HG03066 (cell line): ENCODE data around the gene ARID3A.

Experiments used
- ATAC-seq: cut with Tn5 transposase; IDR thresholded peaks from one replicate; pipeline ENCODE4 v1.9.1; 2021; ENCODE audit warnings: low read depth; ENCODE audit not compliant: unreplicated experiment

ARID3A gene

DNA sequence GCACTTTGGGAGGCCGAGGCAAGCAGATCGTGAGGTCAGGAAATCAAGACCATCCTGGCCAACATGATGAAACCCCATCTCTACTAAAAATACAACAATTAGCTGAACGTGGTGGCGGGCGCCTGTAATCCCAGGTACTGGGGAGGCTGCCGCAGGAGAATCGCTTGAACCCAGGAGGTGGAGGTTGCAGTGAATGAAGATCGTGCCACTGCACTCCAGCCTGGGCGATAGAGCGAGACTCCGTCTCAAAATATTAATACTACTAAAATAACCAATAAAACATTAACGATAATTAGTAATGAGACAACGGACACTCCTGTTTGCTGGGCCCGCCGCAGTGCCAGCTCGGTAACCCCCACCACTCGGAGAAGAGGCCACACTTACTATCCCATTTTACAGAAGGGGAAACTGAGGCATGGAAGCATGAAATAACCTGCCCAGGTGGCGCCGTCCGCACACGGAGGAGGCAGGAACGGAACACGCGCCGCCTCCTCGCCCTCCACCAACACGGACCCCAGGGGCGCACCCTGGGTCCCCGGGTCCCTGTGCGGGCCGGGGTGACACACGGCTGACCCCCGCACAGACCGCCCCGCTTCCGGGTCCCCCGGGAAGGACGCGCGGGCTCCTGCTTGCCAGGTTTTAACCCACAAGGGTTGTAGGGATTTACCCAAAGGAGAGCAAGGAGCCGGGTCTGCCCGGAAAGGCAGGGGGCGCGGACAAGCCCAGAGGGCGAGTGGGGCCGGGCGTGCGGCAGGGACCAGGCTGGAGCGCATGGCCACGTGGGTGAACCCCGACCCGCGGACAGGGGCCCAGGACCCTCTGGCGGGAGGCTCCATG is 14.4 kb upstream of the ARID3A start:
- no peak for ATAC-seq

DNA sequence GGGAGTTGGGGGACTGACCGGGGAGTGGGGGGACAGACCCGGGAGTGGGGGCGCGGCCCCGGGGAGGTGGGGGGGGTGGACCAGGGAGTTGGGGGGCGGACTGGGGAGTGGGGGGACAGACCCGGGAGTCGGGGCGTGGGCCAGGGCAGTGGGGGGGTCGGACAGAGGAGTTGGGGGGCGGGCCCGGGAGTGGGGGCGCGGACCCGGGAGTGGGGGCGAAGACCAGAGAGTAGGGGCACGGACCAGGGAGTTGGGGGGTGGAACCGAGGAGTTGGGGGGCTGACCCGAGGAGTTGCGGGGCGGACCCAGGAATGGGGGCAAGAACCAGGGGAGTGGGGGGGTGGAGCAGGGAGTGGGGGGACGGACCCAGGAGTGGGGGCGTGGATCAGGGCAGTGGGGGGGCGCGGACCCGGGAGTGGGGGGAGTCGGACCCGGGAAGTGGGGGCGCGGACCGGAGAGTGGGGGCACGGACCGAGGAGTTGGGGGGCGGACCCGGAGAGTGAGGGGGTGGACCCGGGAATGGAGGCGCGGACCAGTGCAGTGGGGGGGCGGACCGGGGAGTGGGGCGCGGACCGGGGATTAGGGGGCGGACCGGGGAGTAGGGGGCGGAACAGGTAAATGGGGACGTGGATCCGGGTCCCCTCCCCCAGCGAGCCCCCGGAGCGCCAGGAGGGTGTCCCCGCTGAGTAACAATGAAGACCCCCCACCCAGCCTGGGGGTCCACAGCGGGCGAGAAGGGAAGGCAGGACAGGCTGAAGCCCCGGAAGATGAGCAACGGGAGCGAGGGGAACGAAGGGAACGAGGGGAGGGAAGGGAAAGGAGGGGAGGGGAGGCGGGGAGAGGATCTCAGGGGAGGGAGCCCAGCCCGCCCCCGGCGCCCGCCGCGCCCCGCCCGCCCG is 13.4 kb upstream of the ARID3A start:
- ATAC-seq: no peak

DNA sequence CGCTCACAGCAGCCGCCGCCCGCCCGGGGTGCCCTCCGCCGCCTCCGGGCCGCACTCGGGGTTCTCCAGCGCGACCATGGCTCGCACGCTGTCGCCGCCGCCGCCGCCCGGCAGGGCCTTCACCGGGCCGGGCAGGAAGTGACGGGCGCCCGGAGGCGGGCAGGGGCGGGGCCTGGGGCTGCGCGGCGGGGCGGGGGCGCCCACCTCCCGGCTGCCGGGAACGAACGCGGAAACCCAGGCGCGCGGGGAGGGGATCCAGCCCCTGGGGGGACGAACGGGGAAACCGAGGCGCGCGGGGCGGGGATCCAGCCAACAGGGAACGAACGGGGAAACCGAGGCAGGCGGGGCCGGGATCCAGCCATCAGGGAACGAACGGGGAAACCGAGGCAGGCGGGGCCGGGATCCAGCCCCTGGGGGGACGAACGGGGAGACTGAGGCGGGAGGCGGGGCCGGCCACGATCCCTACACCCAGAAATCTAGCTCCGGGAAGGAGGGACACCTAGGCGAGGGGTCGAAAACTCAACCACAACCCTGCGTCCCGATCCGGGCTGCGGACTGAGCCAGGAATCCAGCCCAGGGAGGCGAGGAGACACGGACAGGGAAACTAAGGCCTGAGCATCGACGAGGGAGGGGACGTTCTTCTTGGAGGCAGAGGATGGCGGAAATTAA is 12.6 kb upstream of the ARID3A start, which contains the start of gene R3HDM4:
Gene R3HDM4, minus strand, starts transcription at position 140 of the 669 bp plus-strand sequence. Its CDS starts 62 bp downstream, at position 78.
- no peak for ATAC-seq

DNA sequence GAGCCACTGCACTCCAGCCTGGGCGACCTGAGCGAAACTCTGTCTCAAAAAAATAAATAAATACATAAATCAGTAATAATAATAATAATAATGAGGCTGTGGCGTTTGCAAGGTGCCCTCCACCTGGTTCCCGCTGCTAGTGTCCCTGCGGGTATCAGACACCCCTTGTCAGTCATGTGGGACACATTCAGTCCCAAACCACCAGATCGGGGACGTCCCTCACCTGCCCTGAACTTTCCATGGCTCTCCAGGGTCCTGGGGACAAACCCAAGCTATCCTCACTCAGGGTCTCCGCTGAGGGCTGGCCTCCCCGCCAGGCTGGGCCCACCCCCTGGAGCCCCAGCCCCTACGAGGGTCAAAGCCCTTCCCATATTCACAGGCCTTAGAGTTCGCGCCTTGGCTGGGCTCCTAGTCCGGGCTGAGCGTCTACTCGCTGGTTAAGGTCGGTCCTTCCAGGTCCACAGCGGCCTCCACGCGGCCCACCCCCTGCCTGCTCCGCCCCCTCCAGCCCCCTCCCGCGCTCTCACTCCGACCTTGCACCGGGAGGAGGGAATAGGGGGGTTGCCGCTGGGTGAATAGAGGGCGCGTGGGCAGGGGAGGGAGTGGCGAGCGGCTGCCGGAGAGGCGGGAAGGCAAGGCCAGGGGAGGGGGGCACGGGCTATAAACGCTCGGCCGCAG is 9.1 kb upstream of the ARID3A start:
- no peak for ATAC-seq

DNA sequence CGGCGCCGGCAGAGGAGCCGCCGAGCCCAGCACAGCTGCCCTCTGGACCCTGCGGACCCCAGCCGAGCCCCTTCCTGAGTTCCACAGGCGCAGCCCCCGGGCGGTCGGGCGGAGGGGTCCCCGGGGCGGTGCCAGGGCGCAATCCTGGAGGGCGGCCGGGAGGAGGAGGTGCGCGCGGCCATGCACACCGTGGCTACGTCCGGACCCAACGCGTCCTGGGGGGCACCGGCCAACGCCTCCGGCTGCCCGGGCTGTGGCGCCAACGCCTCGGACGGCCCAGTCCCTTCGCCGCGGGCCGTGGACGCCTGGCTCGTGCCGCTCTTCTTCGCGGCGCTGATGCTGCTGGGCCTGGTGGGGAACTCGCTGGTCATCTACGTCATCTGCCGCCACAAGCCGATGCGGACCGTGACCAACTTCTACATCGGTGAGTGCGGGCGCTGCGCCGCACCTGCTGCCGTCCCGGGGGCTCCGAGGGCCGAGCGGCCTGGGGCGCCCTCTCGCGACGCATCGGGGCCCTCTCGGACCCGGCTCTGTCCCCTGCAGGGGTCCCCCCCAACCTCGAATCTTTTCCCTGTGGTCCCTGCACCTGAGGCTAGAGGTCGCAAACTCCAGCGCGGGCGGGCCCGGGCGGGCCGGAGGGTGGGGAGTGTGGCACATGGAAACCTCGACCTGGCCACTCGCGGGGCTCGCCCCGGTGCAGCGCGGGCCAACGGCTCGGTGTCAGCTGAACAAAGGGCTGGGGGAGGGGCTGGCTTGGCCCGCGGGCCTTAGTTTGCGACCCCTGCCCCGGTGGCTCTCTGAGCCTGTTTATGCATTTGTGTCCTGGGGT is 8.3 kb upstream of the ARID3A start, which contains the start of gene KISS1R:
Gene KISS1R, plus strand, starts transcription at position 11 of the 829 bp plus-strand sequence. Its CDS starts 170 bp downstream, at position 181.
- ATAC-seq: no peak

DNA sequence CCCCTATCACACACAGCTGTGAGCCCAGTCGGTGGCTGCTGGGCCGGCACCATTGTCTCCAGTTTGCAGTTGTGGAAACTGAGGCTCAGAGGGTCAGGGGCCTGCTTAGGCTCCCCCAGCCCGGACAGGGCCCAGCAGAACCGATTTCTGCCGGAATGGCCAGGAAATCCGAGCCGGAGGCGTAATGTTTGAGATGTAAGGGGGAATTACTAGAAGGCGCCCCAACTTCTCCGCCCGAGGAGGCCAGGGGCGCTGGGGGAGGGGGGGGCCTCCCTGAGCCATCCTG is 7.7 kb upstream of the ARID3A start:
- no peak for ATAC-seq

DNA sequence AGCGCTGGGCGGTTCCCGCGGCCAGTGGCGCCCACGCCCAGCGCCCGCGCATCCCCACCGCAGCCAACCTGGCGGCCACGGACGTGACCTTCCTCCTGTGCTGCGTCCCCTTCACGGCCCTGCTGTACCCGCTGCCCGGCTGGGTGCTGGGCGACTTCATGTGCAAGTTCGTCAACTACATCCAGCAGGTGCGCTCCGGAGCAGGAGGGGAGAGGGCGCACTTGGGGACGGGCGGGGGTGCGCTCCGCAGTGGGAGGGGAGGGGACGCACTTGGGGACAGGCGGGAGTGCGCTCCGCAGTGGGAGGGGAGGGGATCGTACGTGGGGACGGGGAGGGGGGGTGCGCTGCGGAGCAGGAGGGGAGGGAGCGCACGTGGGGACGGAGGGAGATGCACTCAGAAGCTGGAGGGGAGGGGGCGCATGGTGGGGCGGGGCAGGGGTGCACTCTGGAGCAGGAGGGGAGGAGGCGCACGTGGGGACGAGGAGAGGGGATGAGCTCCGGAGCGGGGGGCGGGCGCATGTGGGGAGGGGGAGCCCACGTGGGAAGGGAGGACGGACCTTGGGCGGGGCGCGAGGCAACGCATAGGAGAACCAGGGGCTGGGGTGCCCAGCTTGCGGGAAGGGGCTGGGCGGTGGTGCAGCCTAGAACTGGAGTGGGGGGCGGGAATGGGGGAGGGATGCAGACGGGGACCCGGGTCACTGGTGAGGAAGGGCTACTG is 7.2 kb upstream of the ARID3A start:
- ATAC-seq: no peak

DNA sequence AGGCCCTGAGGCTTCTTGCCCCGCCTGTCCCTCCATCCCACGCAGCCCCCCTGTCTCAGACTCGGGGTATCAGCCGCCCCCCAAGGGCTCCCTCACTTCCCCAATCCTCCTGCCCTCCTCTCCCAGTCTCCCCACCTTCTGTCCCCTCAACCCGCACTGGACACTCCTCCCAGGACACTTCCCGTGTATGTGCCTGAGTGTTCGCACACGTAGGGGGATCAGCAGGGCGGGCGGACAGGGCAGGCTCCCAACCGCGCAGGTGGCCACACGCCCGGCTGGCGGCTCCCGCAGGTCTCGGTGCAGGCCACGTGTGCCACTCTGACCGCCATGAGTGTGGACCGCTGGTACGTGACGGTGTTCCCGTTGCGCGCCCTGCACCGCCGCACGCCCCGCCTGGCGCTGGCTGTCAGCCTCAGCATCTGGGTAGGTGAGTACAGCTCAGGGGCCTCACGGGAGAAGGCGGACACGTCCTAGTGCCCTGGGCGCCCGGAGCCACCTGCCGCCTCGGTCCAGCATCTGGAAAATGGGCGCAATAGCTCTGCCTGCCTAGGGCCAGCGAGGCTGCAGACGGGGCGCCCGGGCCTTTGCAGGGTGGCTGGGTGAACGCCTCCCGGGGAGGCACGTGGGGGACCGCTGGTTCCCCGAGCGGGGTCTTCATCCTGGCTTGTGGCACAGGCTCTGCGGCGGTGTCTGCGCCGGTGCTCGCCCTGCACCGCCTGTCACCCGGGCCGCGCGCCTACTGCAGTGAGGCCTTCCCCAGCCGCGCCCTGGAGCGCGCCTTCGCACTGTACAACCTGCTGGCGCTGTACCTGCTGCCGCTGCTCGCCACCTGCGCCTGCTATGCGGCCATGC is 6.4 kb upstream of the ARID3A start:
- ATAC-seq: no peak

DNA sequence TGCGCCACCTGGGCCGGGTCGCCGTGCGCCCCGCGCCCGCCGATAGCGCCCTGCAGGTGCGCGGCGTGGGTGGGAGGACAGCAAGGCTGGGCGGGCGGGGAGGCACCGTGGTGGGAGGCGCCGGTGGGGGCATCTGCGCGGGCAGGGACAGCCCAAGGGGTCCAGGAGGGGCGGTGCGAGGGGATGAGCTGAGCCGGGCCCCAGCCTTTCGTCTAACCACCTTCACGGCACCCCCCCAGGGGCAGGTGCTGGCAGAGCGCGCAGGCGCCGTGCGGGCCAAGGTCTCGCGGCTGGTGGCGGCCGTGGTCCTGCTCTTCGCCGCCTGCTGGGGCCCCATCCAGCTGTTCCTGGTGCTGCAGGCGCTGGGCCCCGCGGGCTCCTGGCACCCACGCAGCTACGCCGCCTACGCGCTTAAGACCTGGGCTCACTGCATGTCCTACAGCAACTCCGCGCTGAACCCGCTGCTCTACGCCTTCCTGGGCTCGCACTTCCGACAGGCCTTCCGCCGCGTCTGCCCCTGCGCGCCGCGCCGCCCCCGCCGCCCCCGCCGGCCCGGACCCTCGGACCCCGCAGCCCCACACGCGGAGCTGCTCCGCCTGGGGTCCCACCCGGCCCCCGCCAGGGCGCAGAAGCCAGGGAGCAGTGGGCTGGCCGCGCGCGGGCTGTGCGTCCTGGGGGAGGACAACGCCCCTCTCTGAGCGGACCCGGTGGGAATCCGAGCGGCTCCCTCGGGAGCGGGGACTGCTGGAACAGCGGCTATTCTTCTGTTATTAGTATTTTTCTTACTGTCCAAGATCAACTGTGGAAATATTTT is 5.6 kb upstream of the ARID3A start:
- ATAC-seq: no peak

DNA sequence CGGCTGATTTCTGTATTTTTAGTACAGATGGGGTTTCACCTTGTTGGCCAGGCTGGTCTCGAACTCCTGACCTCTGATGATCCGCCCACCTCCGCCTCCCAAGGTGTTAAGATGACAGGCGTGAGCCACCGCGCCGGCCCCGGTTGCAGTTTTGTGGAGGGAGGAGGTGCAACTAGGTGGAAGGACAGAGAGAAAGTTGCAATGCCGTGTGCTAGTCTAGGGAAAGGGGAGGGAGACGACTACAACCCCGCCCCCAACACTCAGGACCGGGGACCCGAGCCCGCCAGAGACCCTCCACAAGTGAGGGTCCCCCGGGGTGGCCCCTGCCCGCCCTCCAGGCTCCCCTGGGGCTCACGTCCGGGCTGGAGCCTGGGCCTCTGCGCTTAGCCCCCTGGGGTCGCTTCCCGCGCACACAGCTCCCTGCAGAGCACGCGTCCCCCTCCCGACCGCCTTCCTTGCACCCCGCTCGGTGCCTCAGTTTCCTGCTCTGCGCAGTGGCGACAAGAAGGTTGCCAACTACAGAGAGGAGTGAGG is 1.2 kb upstream of the ARID3A start:
- ATAC-seq: no peak

DNA sequence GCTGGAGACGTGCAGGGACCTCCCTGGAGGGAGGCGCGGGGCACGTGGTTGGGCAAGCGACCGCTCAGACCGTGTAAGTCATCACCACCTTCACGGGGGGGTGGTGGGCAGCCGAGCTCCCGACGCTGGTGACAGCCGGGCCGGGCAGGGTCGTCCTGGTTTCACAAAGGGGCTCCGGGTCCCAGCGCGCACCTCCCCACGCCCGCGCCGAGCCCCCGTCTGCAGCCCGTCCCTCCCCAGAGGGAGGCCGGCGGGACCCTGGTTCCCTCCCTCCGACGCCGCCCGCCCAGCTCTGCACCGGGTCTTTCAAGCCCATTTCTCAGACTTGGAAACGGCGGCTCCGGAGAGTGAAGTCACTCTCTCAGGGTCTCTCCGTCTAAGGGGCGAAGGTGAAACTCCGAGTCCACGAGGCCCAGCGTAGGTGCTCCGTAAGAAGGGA is 729 bp upstream of the ARID3A start:
- ATAC-seq: peak; percentile 35

DNA sequence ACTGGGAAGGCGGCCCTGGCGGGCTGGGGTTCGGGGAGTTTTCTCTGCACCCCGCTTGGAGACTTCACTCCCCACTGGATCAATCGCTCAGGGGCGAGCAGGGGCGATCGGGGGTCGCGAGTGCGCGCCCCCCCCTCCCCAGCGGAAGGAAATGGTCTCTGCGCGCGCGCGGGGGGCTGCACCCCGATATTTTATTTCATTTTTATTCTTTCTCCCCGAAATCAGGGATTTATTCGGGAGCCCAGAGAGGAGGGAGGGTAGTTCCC is 421 bp downstream of the ARID3A start:
- ATAC-seq: no peak

DNA sequence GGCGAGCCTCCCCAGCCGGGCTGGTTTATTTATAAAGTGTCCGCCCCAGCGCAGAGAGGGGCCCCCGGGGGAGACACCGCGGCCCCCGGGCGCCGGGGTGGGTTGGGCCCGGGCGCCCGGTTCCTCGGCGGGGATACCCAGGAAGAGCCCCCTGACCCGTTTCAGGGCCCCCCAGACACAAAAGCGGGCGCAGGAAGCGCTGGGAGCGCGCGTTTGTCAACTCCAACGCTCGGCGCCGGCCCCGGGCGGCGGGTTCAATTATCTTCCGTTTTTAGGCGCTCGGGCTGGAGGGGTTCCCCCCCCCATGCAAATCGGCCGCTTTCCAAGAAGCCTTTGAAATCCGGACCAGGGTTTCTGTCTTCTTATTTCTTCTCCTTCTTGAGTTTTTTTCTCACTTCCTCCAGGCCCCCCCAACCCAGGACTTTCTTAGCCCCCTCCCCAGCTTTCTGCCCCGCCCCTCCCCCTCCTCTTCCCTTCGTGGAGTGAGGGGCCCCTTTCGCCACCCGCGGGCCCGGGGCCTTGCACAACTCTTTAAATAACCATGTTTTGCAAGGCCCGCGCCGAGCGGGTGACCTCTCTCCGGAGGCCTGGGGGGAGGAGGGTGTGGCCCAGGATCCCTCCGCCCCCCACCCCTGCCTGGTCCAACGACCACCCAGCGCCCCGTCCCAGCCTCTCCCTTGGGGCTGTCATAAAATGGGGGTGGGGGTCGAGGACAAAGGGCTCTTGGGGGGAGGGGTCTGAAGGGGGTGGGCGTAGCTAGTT is 935 bp downstream of the ARID3A start:
- no peak for ATAC-seq

DNA sequence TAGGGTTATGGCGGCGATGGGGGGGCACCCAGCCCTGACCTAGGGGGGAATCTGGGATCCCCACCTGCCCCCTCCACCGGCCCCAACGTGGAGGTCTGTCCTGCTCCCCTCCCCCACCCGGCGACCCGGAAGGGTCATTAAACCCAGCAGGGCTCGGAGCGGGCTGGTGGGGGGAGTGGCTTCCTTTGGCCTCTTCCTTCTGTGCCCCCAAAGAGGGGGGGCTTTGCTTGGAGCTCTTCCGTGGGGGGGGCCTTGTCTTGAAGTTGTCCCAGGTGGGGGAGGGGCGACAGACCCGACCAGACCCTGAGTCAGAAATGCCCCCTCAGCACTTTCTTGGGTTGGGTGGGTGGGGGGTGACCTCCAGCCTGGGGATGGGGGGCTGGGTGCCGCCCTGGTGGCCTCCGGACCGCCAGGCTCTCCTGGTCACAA is 1.5 kb downstream of the ARID3A start:
- ATAC-seq: no peak

DNA sequence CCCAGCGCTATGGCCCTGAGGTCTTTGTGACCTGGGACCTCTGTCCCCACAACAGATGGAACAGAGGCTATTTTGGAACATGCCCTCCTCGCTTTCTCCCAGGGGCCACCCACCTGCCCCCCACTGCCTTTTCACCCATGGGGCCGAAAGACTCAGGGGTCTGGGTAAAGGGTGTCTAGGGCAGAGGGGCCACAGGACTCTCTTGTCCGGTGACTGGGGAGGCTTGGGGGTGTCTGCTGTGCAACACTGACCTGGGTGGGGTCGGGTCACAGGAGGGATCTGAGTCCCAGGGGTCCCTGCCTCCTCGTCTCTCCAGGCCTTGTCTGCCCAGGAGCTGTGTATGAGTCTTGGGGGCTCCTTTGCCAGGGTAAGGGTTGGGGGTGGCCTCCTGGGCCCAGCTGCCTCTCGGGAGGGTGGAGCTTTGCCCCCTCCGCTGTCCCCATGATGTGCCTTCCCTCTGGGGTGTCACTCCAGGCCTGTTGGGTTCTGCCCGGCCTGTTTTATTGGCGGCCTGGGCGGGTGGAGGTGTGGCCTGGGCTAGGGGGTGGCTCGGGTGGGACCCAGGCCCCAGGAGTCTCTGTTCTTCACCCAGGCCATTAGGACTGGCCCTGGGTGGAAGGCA is 2.1 kb downstream of the ARID3A start:
- no peak for ATAC-seq
